GM12891 (cell line): ENCODE data around the gene TRAPPC12.
A peak's percentile ranks its signal among the peaks of the same experiment; 100 is the strongest.

Experiments
- DNase-seq: peaks from one replicate; pipeline ENCODE4 v3.0.0; 2011; ENCODE audit warnings: low spot score; ENCODE audit not compliant: insufficient read length
- FAIRE-seq: peaks from 2 replicates; lab custom pipeline; 2011; peaks lifted over from hg19 to GRCh38; lab: Jason Lieb, UNC
- PAX5 ChIP-seq: IDR thresholded peaks from 2 replicates; pipeline ENCODE4 v1.6.1; 2011; ENCODE audit warnings: low read length, moderate library complexity, mild to moderate bottlenecking; ENCODE audit not compliant: insufficient read depth, severe bottlenecking
- POLR2A ChIP-seq: IDR thresholded peaks from 2 replicates; pipeline ENCODE4 v1.6.1; 2011; ENCODE audit warnings: low read depth, low read length, control low read depth
- POLR2AphosphoS5 ChIP-seq: IDR thresholded peaks from 2 replicates; pipeline ENCODE4 v1.6.1; 2011; ENCODE audit warnings: low read depth, low read length, control low read depth
- POU2F2 ChIP-seq: IDR thresholded peaks from 2 replicates; pipeline ENCODE4 v1.6.1; 2011; ENCODE audit warnings: low read depth, mild to moderate bottlenecking, control low read depth, low read length, moderate library complexity
- SPI1 ChIP-seq: IDR thresholded peaks from 2 replicates; pipeline ENCODE4 v1.6.1; 2011; ENCODE audit warnings: low read depth, low read length, control low read depth
- TAF1 ChIP-seq: IDR thresholded peaks from 2 replicates; pipeline ENCODE4 v1.6.1; 2011; ENCODE audit warnings: low read depth, low read length, control low read depth

The TRAPPC12 gene

GRCh38 chr2:3388412-3388738 is 8.9 kb downstream of the TRAPPC12 start:
- FAIRE-seq: no peak
- DNase-seq: no peak
- TF ChIP-seq POLR2A: no peak
- TF ChIP-seq SPI1: no peak
- TF ChIP-seq POU2F2: no peak

- DNase-seq (no peak), FAIRE-seq (no peak)
- TF ChIP-seq POLR2A (no peak), POU2F2 (no peak), PAX5 (no peak), SPI1 (no peak), POLR2AphosphoS5 (no peak), TAF1 (no peak)
Measured at GRCh38 chr2:3389193-3389592, 9.7 kb downstream of the TRAPPC12 start.

DNA sequence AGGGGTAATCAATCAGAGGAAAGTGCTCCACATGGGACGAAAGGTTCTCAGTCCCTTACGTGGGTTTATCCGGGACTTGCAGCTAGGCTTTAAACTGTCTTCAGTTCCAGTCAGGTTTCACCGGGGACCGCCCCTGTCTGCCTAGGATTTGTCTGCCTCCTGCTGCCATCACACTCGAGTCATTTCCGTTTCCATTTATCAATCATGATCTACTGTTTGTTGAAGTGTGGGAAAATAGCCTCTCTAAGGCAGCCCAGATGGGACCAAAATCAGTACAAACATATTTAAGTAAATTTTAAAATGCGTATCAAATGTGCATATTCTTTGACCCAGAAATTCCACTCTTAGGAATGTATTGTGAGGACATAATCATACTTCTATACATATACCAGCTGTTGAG is 10.5 kb downstream of the TRAPPC12 start:
- FAIRE-seq: no peak
- TF ChIP-seq PAX5: no peak
- no peak for TF ChIP-seq POU2F2
- no peak for TF ChIP-seq TAF1
- no peak for TF ChIP-seq POLR2A
- TF ChIP-seq SPI1: no peak
- no peak for TF ChIP-seq POLR2AphosphoS5

DNA sequence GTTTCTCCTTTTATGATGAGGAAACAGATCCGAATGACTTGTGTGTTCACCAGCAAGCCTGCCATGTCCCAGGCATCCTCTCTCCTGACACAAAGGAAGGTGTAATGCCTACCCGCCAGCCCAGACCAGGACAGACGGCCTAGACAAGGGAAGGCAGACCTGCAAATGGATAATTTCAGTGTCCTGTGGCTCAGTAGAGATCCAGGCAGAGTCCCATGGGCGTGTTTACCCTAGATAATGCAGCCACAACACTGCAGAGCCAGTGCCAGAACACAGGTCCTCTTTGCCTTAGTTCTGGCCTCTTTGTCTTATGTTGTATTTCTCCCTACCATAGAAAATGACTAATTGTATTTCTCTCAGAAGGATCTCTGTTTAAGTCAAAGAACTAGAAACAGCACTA is 12.7 kb downstream of the TRAPPC12 start:
- TF ChIP-seq SPI1 (no peak), POLR2A (no peak), POU2F2 (no peak), TAF1 (no peak), POLR2AphosphoS5 (no peak), PAX5 (no peak)
- FAIRE-seq: no peak
- DNase-seq: no peak

More for the DNA sequence above, 10.5 kb downstream of the TRAPPC12 start:
- DNase-seq: no peak

GRCh38 chr2:3396920-3397559 is 17.5 kb downstream of the TRAPPC12 start:
- FAIRE-seq: no peak
- TF ChIP-seq POLR2AphosphoS5 (no peak), POLR2A (no peak), SPI1 (no peak), PAX5 (no peak), POU2F2 (no peak), TAF1 (no peak)

DNA sequence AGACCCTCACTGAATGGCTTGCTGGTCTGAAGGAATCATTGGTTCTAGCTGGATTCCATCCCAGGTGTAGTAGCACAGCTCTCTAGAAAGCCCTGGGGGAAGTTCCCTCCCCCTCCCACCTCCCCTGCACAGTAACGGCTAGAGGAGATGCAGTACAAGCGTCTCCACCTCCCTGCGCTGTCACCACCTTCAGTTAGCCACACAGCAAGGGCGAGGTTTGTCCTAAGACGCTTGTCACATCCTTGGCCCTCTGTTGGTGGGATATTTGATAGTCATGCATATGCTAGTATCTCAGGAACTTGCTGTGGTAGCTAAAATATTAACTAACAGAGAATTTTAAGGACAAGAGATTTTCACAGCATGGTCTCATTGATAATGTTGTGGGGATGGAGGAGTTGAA is 19.4 kb downstream of the TRAPPC12 start:
- DNase-seq (no peak), FAIRE-seq (no peak)
- TF ChIP-seq SPI1 (no peak), TAF1 (no peak), PAX5 (no peak), POLR2AphosphoS5 (no peak), POLR2A (no peak), POU2F2 (no peak)

More at GRCh38 chr2:3396920-3397559, 17.5 kb downstream of the TRAPPC12 start:
- DNase-seq: no peak

- TF ChIP-seq POLR2AphosphoS5: no peak
- TF ChIP-seq TAF1: no peak
- TF ChIP-seq SPI1: no peak
- no peak for TF ChIP-seq POU2F2
- TF ChIP-seq PAX5: no peak
- TF ChIP-seq POLR2A: no peak
- FAIRE-seq (no peak), DNase-seq (no peak)
Measured at GRCh38 chr2:3399381-3399780, 19.9 kb downstream of the TRAPPC12 start.

DNA sequence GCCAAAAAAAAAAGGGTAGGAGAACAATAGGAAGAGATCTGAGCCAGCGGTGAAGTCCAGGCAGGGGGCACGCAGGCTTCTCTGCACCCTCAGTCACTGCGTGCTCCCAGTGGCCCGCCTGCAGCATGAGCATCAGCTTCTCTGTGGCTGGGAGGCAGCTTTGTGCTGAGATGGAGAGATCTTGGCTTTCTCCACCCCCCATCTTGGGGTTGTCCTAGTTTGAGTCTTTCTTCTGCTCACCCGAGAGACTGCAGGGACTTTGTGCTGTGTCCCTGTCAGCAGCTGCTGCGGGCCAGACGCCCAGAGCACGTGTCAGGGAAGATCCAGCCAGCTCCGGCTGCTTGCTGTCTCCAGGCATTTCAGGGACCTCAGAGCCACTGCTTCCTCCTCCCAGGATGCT is 20.3 kb downstream of the TRAPPC12 start:
- DNase-seq: no peak
- FAIRE-seq: no peak
- TF ChIP-seq POLR2A (no peak), PAX5 (no peak), SPI1 (no peak), TAF1 (no peak), POLR2AphosphoS5 (no peak), POU2F2 (no peak)

DNA sequence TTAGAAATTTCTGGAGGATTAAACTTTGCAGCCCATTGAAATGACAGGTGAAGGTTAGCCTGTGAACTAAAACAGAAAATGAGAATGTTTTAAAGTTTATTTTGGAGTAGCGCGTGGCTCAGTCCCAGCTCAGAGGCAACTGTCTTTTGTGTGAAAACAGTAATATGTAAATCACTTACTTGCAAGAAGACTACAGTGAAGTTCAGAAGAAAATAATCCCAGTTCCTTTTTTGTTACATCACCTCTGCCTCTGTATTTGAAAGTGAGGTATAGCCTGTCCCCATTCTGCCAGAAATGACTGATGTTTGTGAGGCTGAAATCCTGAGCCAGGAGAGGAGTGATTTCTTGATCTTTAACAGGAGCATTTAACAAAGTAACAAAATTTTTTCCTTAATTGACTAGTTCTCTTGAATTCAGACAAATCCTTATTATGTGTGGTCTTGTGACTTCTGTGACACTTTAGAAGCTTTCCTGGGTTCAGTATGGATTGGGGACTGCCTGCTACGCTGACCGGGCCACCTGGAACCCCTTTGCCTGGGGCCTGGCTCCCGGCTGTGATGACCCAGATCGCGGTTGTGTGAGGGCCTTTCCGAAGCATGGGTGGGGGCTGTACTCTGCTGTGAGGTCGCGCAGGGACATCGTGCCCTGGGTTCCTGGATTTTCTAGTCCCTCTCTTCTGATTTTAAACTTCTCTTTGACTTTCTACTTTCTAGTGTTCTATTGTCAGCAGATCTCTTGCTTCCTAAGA is 24.3 kb downstream of the TRAPPC12 start:
- FAIRE-seq (peak; percentile 26), DNase-seq (peak; percentile 52)
- TF ChIP-seq TAF1: no peak
- TF ChIP-seq SPI1: peak; percentile 97
- peak; percentile 29; the same call in 1 of the 2 replicates for TF ChIP-seq POU2F2
